ENCODE results near the gene LRCH4. TPM values are rescaled to one million over a fixed set of nuclear protein-coding genes. Genes with fewer than 3 reads are reported as not detected.

Gene LRCH4
- total RNA-seq, 1 donor from 2014 or later: 76.6 TPM

GRCh38 chr7:100598425-100598824 lies 12.5 kb upstream of the LRCH4 start:
- Mint-ChIP-seq H3K4me1 (ENCODE audit: low read depth) (peaks cover 9% of the 10 kb centered on the region), H3K36me3 (ENCODE audit: insufficient read depth) (no peaks in the 10 kb centered on the region), H3K9me3 (ENCODE audit: low read depth) (no peaks in the 10 kb centered on the region), H3K27me3 (peaks cover 7% of the 10 kb centered on the region), H3K27ac (no peak overlapping the region), H3K4me3 (ENCODE audit: low read depth) (no peak overlapping the region)
- TF ChIP-seq CTCF (IDR thresholded peaks at IDR 0.05; ENCODE audit: unreplicated experiment): no peak
- no peak for DNase-seq (ENCODE audit: low spot score, unreplicated experiment)

GRCh38 chr7:100595188-100595587 lies 9.3 kb upstream of the LRCH4 start:
- peaks cover 4% of the 10 kb centered on the region for H3K4me1 Mint-ChIP-seq (ENCODE audit: low read depth)
- TF ChIP-seq CTCF (IDR thresholded peaks at IDR 0.05; ENCODE audit: unreplicated experiment): no peak
- no peaks in the 10 kb centered on the region for H3K36me3 Mint-ChIP-seq (ENCODE audit: insufficient read depth)
- no peak for DNase-seq (ENCODE audit: low spot score, unreplicated experiment)
- no peak overlapping the region for H3K4me3 Mint-ChIP-seq (ENCODE audit: low read depth)
- H3K9me3 Mint-ChIP-seq (ENCODE audit: low read depth): no peaks in the 10 kb centered on the region
- peaks cover 11% of the 10 kb centered on the region for H3K27me3 Mint-ChIP-seq
- H3K27ac Mint-ChIP-seq: no peak overlapping the region

- DNase-seq (ENCODE audit: low spot score, unreplicated experiment): no peak
- H3K4me3 Mint-ChIP-seq (ENCODE audit: low read depth): no peak overlapping the region
- no peaks in the 10 kb centered on the region for H3K9me3 Mint-ChIP-seq (ENCODE audit: low read depth)
- TF ChIP-seq CTCF (IDR thresholded peaks at IDR 0.05; ENCODE audit: unreplicated experiment): no peak
- peaks cover 9% of the 10 kb centered on the region for H3K27me3 Mint-ChIP-seq
- no peaks in the 10 kb centered on the region for H3K36me3 Mint-ChIP-seq (ENCODE audit: insufficient read depth)
- H3K27ac Mint-ChIP-seq: no peak overlapping the region
- H3K4me1 Mint-ChIP-seq (ENCODE audit: low read depth): peaks cover 13% of the 10 kb centered on the region
Measured at GRCh38 chr7:100591596-100591995, 5.7 kb upstream of the LRCH4 start.

- no peak for TF ChIP-seq CTCF (IDR thresholded peaks at IDR 0.05; ENCODE audit: unreplicated experiment)
- H3K27me3 Mint-ChIP-seq: peaks cover 6% of the 10 kb centered on the region
- H3K4me1 Mint-ChIP-seq (ENCODE audit: low read depth): peaks cover 15% of the 10 kb centered on the region
- no peaks in the 10 kb centered on the region for H3K9me3 Mint-ChIP-seq (ENCODE audit: low read depth)
- H3K4me3 Mint-ChIP-seq (ENCODE audit: low read depth): no peak overlapping the region
- DNase-seq (ENCODE audit: low spot score, unreplicated experiment): no peak
- no peak overlapping the region for H3K27ac Mint-ChIP-seq
- H3K36me3 Mint-ChIP-seq (ENCODE audit: insufficient read depth): no peaks in the 10 kb centered on the region
Measured at GRCh38 chr7:100590077-100590737, 4.3 kb upstream of the LRCH4 start.

GRCh38 chr7:100589341-100589947 lies 3.5 kb upstream of the LRCH4 start:
- TF ChIP-seq CTCF (IDR thresholded peaks at IDR 0.05; ENCODE audit: unreplicated experiment): no peak
- H3K27ac Mint-ChIP-seq: peak overlapping the region; percentile 2
- no peaks in the 10 kb centered on the region for H3K36me3 Mint-ChIP-seq (ENCODE audit: insufficient read depth)
- H3K4me3 Mint-ChIP-seq (ENCODE audit: low read depth): no peak overlapping the region
- H3K27me3 Mint-ChIP-seq: peaks cover 6% of the 10 kb centered on the region
- H3K4me1 Mint-ChIP-seq (ENCODE audit: low read depth): peaks cover 23% of the 10 kb centered on the region
- H3K9me3 Mint-ChIP-seq (ENCODE audit: low read depth): no peaks in the 10 kb centered on the region
- DNase-seq (ENCODE audit: low spot score, unreplicated experiment): no peak
